ENCODE data around the gene CEP41. TPM values are rescaled to one million over a fixed set of nuclear protein-coding genes. Genes with fewer than 3 reads are reported as not detected.

Gene CEP41
- total RNA-seq, 2 donors from 2014 or later = 8.7 to 9.0 TPM

GRCh38 chr7:130479716-130480400 is 39.0 kb upstream of the CEP41 start:
- Histone ChIP-seq H3K4me1 (ENCODE audit: control insufficient read depth in 1 of 2, low read depth in 2 of 2) (no peaks in the 10 kb centered on the region), H3K9me3 (peaks cover 3% of the 10 kb centered on the region), H3K4me3 (no peak overlapping the region), H3K27ac (no peak overlapping the region), H3K36me3 (no peaks in the 10 kb centered on the region), H3K27me3 (replicated peaks; ENCODE audit: insufficient read depth) (no peaks in the 10 kb centered on the region)
- ATAC-seq (ENCODE audit: insufficient number of reproducible peaks, low FRiP score, low read depth) (no peak), DNase-seq (ENCODE audit: low spot score) (no peak)
- TF ChIP-seq CTCF (IDR thresholded peaks at IDR 0.05) = no peak

- H3K4me1 ChIP-seq (ENCODE audit: control insufficient read depth in 1 of 2, low read depth in 2 of 2) = no peaks in the 10 kb centered on the region
- no peak for TF ChIP-seq CTCF (IDR thresholded peaks at IDR 0.05)
- no peaks in the 10 kb centered on the region for H3K36me3 ChIP-seq
- H3K27me3 ChIP-seq (replicated peaks; ENCODE audit: insufficient read depth) = no peaks in the 10 kb centered on the region
- H3K9me3 ChIP-seq = peaks cover 3% of the 10 kb centered on the region
- ATAC-seq (ENCODE audit: insufficient number of reproducible peaks, low FRiP score, low read depth) = no peak
- no peak for DNase-seq (ENCODE audit: low spot score)
- H3K4me3 ChIP-seq = no peak overlapping the region
- H3K27ac ChIP-seq = no peak overlapping the region
Measured at GRCh38 chr7:130478991-130479390, 38.2 kb upstream of the CEP41 start.

- DNase-seq (ENCODE audit: low spot score) (no peak), ATAC-seq (ENCODE audit: insufficient number of reproducible peaks, low FRiP score, low read depth) (no peak)
- Histone ChIP-seq H3K4me1 (ENCODE audit: control insufficient read depth in 1 of 2, low read depth in 2 of 2) (no peaks in the 10 kb centered on the region), H3K36me3 (no peaks in the 10 kb centered on the region), H3K4me3 (no peak overlapping the region), H3K9me3 (peaks cover 3% of the 10 kb centered on the region), H3K27ac (no peak overlapping the region), H3K27me3 (replicated peaks; ENCODE audit: insufficient read depth) (no peaks in the 10 kb centered on the region)
- no peak for TF ChIP-seq CTCF (IDR thresholded peaks at IDR 0.05)
Measured at GRCh38 chr7:130476297-130477150, 35.7 kb upstream of the CEP41 start.

- Histone ChIP-seq H3K36me3 (no peaks in the 10 kb centered on the region), H3K27me3 (replicated peaks; ENCODE audit: insufficient read depth) (no peaks in the 10 kb centered on the region), H3K27ac (no peak overlapping the region), H3K4me1 (ENCODE audit: control insufficient read depth in 1 of 2, low read depth in 2 of 2) (no peaks in the 10 kb centered on the region), H3K4me3 (no peak overlapping the region), H3K9me3 (peaks cover 3% of the 10 kb centered on the region)
- no peak for TF ChIP-seq CTCF (IDR thresholded peaks at IDR 0.05)
- DNase-seq (ENCODE audit: low spot score) = no peak
- no peak for ATAC-seq (ENCODE audit: insufficient number of reproducible peaks, low FRiP score, low read depth)
Measured at GRCh38 chr7:130475776-130476175, 35.0 kb upstream of the CEP41 start.

GRCh38 chr7:130473876-130474275 is 33.1 kb upstream of the CEP41 start:
- Histone ChIP-seq H3K9me3 (peaks cover 3% of the 10 kb centered on the region), H3K4me3 (no peak overlapping the region), H3K4me1 (ENCODE audit: control insufficient read depth in 1 of 2, low read depth in 2 of 2) (no peaks in the 10 kb centered on the region), H3K27me3 (replicated peaks; ENCODE audit: insufficient read depth) (no peaks in the 10 kb centered on the region), H3K36me3 (no peaks in the 10 kb centered on the region), H3K27ac (no peak overlapping the region)
- no peak for DNase-seq (ENCODE audit: low spot score)
- no peak for ATAC-seq (ENCODE audit: insufficient number of reproducible peaks, low FRiP score, low read depth)
- no peak for TF ChIP-seq CTCF (IDR thresholded peaks at IDR 0.05)

Measured in thoracic aorta (tissue), 2 donors.